PFSK-1 (cell line): Measurements from ENCODE around the gene SPANXN5. TPM values are rescaled to one million over a fixed set of nuclear protein-coding genes. Genes with fewer than 3 reads are reported as not detected.
"Not testable (repeated sequence)": the region's sequence is repeated elsewhere in the genome, so short reads cannot be mapped to it uniquely, and the experiment has no call there.

Experiments used
- FOXP2 ChIP-seq: optimal IDR thresholded peaks from 2 replicates; pipeline ENCODE3; 2011; ENCODE audit warnings: borderline replicate concordance, control low read depth, inconsistent platforms; ENCODE audit not compliant: insufficient read depth; ENCODE audit errors: extremely low read length, extremely low read depth
- POLR2AphosphoS5 ChIP-seq: IDR thresholded peaks from 2 replicates; pipeline ENCODE4 v1.6.1; 2012; ENCODE audit warnings: low read depth, mild to moderate bottlenecking, control low read depth, low read length, moderate library complexity
- REST ChIP-seq, 2 experiments: IDR thresholded peaks; 2 replicates each; pipeline versions ENCODE4 v1.6.1 to v1.8.0; 2011 to 2012; ENCODE audit warnings: low read depth in 2 of 2, low read length in 2 of 2, control low read depth in 1 of 2, inconsistent platforms in 1 of 2, mild to moderate bottlenecking in 1 of 2, moderate library complexity in 1 of 2; ENCODE audit not compliant: insufficient read depth in 1 of 2
- SIN3A ChIP-seq: IDR thresholded peaks from 2 replicates; pipeline ENCODE4 v1.6.1; 2012; ENCODE audit warnings: mild to moderate bottlenecking, low read length, moderate library complexity, borderline replicate concordance; ENCODE audit not compliant: insufficient read depth
- TAF1 ChIP-seq: IDR thresholded peaks from 2 replicates; pipeline ENCODE4 v1.6.1; 2012; ENCODE audit warnings: low read length, control low read depth, borderline replicate concordance; ENCODE audit not compliant: insufficient read depth
- polyA plus RNA-seq: library from polyadenylated mRNA; unstranded; fragments of >200 nt; gene quantifications from one replicate; pipeline ENCODE4 v1.2.1, GENCODE V29; 2012; ENCODE audit warnings: low read depth, missing spikeins; ENCODE audit not compliant: insufficient read length

The SPANXN5 gene
- polyA plus RNA-seq: not detected

GRCh38 chrX:52797327-52797726 is at the start of gene SPANXN5:
SPANXN5 (minus strand) TSS chrX:52797427; CDS start chrX:52797348, 79 bp downstream.
- TF ChIP-seq REST (IDR thresholded peaks at IDR 0.05; ENCODE audit: insufficient read depth in 1 of 2, low read depth in 2 of 2, low read length in 2 of 2); FOXP2; SIN3A: not testable (repeated sequence)

- TF ChIP-seq REST (IDR thresholded peaks at IDR 0.05; ENCODE audit: insufficient read depth in 1 of 2, low read depth in 2 of 2, low read length in 2 of 2): no peak
- no peak for TF ChIP-seq FOXP2
- no peak for TF ChIP-seq TAF1
- no peak for TF ChIP-seq POLR2AphosphoS5
- no peak for TF ChIP-seq SIN3A
These were observed 41.9 kb upstream of the SPANXN5 start for GRCh38 chrX:52839137-52839536.

GRCh38 chrX:52830551-52830950 is 33.3 kb upstream of the SPANXN5 start:
- TF ChIP-seq FOXP2: no peak
- TF ChIP-seq TAF1: no peak
- TF ChIP-seq REST (IDR thresholded peaks at IDR 0.05; ENCODE audit: insufficient read depth in 1 of 2, low read depth in 2 of 2, low read length in 2 of 2): no peak
- no peak for TF ChIP-seq SIN3A
- TF ChIP-seq POLR2AphosphoS5: no peak

GRCh38 chrX:52824608-52825007 is 27.4 kb upstream of the SPANXN5 start:
- TF ChIP-seq REST (IDR thresholded peaks at IDR 0.05; ENCODE audit: insufficient read depth in 1 of 2, low read depth in 2 of 2, low read length in 2 of 2) (no peak), POLR2AphosphoS5 (no peak), TAF1 (no peak), SIN3A (no peak)

GRCh38 chrX:52821079-52821760 is 24.0 kb upstream of the SPANXN5 start:
- TF ChIP-seq FOXP2: no peak
- no peak for TF ChIP-seq REST (IDR thresholded peaks at IDR 0.05; ENCODE audit: insufficient read depth in 1 of 2, low read depth in 2 of 2, low read length in 2 of 2)
- no peak for TF ChIP-seq POLR2AphosphoS5
- no peak for TF ChIP-seq SIN3A
- no peak for TF ChIP-seq TAF1
